ENCODE results near the gene ADCY4. TPM values are rescaled to one million over a fixed set of nuclear protein-coding genes. Genes with fewer than 3 reads are reported as not detected.

ADCY4 gene
- total RNA-seq, 1 donor from 2014 or later = 0.46 TPM

DNA sequence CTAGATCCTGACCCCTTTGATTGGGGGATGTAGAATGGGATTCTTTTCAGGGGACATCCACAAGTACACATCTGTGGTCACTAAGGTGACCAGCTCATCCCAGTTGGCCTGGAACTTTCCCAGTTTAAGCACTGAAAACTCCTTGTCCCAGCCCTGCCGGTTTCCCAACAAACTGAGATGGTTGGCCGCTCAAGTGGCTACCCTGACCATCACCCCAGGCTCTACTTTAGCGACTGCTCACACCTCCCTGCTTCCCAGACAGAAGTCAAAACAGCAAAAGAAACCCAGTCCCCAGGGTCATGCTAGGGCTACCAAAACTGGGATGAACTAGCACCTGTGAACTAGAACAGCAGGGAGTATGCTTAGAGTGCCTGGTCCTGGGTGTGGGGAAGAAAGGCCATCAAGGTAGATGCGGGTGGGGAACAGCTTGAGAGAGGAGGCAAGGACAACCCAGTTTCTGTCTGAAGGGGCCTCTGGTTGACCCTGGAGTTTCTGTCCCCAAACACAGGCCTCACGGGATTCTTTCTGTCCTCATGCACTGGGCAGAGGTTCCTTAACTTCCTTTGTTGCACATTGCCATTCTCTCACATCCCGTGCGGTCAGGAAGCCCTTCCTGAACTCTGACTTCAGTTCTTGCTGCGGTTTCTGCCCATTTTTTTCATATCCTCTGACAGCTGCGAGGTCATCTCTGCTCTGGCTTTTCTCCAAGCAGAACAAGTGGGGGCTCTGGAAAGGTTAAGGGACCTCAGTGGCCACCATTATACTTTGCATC, 21.9 kb downstream of the ADCY4 start:
- H3K4me3 Mint-ChIP-seq (ENCODE audit: low read depth) = no peak overlapping the region
- no peak overlapping the region for H3K27ac Mint-ChIP-seq
- peaks cover 4% of the 10 kb centered on the region for H3K4me1 Mint-ChIP-seq (ENCODE audit: low read depth)
- H3K9me3 Mint-ChIP-seq (ENCODE audit: low read depth) = no peaks in the 10 kb centered on the region
- no peaks in the 10 kb centered on the region for H3K36me3 Mint-ChIP-seq (ENCODE audit: insufficient read depth)
- TF ChIP-seq, protein P1, sequence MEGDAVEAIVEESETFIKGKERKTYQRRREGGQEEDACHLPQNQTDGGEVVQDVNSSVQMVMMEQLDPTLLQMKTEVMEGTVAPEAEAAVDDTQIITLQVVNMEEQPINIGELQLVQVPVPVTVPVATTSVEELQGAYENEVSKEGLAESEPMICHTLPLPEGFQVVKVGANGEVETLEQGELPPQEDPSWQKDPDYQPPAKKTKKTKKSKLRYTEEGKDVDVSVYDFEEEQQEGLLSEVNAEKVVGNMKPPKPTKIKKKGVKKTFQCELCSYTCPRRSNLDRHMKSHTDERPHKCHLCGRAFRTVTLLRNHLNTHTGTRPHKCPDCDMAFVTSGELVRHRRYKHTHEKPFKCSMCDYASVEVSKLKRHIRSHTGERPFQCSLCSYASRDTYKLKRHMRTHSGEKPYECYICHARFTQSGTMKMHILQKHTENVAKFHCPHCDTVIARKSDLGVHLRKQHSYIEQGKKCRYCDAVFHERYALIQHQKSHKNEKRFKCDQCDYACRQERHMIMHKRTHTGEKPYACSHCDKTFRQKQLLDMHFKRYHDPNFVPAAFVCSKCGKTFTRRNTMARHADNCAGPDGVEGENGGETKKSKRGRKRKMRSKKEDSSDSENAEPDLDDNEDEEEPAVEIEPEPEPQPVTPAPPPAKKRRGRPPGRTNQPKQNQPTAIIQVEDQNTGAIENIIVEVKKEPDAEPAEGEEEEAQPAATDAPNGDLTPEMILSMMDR (IDR thresholded peaks at IDR 0.05; ENCODE audit: unreplicated experiment) = no peak
- H3K27me3 Mint-ChIP-seq = peaks cover 20% of the 10 kb centered on the region
- no peak for DNase-seq (ENCODE audit: low spot score, unreplicated experiment)

DNA sequence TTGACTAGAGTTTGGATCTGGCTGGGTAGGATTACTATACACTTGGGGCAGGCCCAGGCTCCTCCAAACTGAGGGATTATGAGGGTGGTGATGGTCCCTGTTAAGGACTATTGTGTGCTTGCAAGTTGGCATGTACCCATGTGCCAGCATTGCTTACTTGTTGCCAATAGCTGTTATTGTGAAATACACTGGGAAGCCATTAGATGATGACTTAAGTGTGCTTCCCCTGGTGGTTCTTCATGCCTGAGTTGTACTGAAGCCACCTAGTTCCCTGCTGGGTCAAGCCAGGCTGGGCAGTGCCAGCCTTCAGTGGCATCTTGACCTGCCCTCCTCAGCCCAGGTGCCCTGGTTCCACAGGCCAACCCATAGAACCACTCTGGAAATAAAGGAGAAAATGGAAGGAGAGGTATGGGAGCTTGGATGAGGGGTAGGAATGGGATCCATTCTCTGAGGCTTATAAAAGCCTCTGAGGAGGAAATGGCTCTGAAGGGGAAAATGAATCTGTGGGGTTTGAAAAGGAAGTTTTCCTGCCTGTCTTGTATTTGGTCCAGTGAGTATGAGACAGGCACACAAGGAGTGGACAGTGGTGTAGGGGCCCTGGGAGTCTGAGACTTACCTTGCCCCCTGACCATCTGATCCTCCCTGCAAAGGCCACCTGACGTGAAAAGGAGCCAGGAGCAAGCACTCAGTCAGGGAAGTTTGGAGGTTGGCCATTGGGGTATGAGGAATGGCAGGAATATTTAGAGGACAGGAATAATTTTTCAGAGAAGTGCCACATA, 22.8 kb downstream of the ADCY4 start:
- DNase-seq (ENCODE audit: low spot score, unreplicated experiment) = no peak
- no peak overlapping the region for H3K4me3 Mint-ChIP-seq (ENCODE audit: low read depth)
- TF ChIP-seq, protein P1 (IDR thresholded peaks at IDR 0.05; ENCODE audit: unreplicated experiment) = no peak
- peaks cover 11% of the 10 kb centered on the region for H3K27me3 Mint-ChIP-seq
- H3K27ac Mint-ChIP-seq = no peak overlapping the region
- no peaks in the 10 kb centered on the region for H3K9me3 Mint-ChIP-seq (ENCODE audit: low read depth)
- peaks cover 13% of the 10 kb centered on the region for H3K4me1 Mint-ChIP-seq (ENCODE audit: low read depth)
- H3K36me3 Mint-ChIP-seq (ENCODE audit: insufficient read depth) = no peaks in the 10 kb centered on the region

DNA sequence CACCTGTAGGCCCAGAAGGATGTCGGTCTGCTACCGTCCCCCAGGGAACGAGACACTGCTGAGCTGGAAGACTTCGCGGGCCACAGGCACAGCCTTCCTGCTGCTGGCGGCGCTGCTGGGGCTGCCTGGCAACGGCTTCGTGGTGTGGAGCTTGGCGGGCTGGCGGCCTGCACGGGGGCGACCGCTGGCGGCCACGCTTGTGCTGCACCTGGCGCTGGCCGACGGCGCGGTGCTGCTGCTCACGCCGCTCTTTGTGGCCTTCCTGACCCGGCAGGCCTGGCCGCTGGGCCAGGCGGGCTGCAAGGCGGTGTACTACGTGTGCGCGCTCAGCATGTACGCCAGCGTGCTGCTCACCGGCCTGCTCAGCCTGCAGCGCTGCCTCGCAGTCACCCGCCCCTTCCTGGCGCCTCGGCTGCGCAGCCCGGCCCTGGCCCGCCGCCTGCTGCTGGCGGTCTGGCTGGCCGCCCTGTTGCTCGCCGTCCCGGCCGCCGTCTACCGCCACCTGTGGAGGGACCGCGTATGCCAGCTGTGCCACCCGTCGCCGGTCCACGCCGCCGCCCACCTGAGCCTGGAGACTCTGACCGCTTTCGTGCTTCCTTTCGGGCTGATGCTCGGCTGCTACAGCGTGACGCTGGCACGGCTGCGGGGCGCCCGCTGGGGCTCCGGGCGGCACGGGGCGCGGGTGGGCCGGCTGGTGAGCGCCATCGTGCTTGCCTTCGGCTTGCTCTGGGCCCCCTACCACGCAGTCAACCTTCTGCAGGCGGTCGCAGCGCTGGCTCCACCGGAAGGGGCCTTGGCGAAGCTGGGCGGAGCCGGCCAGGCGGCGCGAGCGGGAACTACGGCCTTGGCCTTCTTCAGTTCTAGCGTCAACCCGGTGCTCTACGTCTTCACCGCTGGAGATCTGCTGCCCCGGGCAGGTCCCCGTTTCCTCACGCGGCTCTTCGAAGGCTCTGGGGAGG, 23.9 kb downstream of the ADCY4 start, which contains the start of gene LTB4R:
LTB4R (plus strand) TSS at position 857 of the 959 bp plus-strand sequence. CDS start 4,150 bp downstream, outside the sequence.
- Mint-ChIP-seq H3K27me3 (peaks cover 9% of the 10 kb centered on the region), H3K27ac (no peak within 1 kb of the TSS), H3K9me3 (ENCODE audit: low read depth) (no peaks in the 10 kb centered on the region), H3K4me3 (ENCODE audit: low read depth) (no peak within 1 kb of the TSS), H3K36me3 (ENCODE audit: insufficient read depth) (no peaks in the 10 kb centered on the region), H3K4me1 (ENCODE audit: low read depth) (peaks cover 15% of the 10 kb centered on the region)
- no peak for DNase-seq (ENCODE audit: low spot score, unreplicated experiment)
- TF ChIP-seq, protein P1 (IDR thresholded peaks at IDR 0.05; ENCODE audit: unreplicated experiment) = no peak

DNA sequence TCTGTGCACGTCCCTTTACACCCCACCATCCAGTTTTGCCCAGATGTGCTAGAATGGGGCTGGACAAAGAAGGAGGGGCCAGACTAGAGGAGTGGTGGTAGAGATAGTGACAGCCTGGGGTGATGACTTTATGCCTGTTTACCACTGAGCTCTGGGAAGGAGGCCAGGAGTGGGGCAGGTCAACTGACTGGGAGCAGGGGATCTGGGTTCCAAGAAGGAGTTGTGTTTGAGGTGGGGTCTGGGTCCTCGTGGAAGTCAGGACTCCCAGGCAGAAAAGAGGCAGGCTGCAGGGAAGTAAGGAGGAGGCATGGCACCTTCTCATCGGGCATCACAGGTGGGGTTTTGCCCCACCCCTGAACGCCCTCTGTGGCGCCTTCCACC, 24.6 kb downstream of the ADCY4 start:
- DNase-seq (ENCODE audit: low spot score, unreplicated experiment) = no peak
- Mint-ChIP-seq H3K4me3 (ENCODE audit: low read depth) (no peak overlapping the region), H3K9me3 (ENCODE audit: low read depth) (no peaks in the 10 kb centered on the region), H3K27me3 (peaks cover 2% of the 10 kb centered on the region), H3K36me3 (ENCODE audit: insufficient read depth) (peaks cover 1% of the 10 kb centered on the region), H3K27ac (no peak overlapping the region), H3K4me1 (ENCODE audit: low read depth) (peaks cover 15% of the 10 kb centered on the region)
- TF ChIP-seq, protein P1 (IDR thresholded peaks at IDR 0.05; ENCODE audit: unreplicated experiment) = no peak
